ENCODE results near the gene TMEM100.

Gene TMEM100, protein sequence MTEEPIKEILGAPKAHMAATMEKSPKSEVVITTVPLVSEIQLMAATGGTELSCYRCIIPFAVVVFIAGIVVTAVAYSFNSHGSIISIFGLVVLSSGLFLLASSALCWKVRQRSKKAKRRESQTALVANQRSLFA

GRCh38 chr17:55722742-55723487, at the start of gene TMEM100:
TMEM100 (minus strand) TSS chr17:55722864; CDS start chr17:55721070, 1,794 bp downstream.
- DNase-seq = no peak

- DNase-seq = no peak
These were observed 49.4 kb upstream of the TMEM100 start for GRCh38 chr17:55772086-55772485.

GRCh38 chr17:55770196-55770870, 47.7 kb upstream of the TMEM100 start:
- DNase-seq = peak; percentile 28

- peak; percentile 20 for DNase-seq
These were observed 46.9 kb upstream of the TMEM100 start for GRCh38 chr17:55769625-55770000.

- DNase-seq = no peak
These were observed 46.4 kb upstream of the TMEM100 start for GRCh38 chr17:55768936-55769624.

GRCh38 chr17:55765472-55765871, 42.8 kb upstream of the TMEM100 start:
- DNase-seq = no peak

GRCh38 chr17:55764610-55765009, 41.9 kb upstream of the TMEM100 start:
- DNase-seq = no peak

- DNase-seq = peak; percentile 69
These were observed 41.2 kb upstream of the TMEM100 start for GRCh38 chr17:55763856-55764255.

GRCh38 chr17:55762086-55762858, 39.6 kb upstream of the TMEM100 start:
- no peak for DNase-seq

DNA sequence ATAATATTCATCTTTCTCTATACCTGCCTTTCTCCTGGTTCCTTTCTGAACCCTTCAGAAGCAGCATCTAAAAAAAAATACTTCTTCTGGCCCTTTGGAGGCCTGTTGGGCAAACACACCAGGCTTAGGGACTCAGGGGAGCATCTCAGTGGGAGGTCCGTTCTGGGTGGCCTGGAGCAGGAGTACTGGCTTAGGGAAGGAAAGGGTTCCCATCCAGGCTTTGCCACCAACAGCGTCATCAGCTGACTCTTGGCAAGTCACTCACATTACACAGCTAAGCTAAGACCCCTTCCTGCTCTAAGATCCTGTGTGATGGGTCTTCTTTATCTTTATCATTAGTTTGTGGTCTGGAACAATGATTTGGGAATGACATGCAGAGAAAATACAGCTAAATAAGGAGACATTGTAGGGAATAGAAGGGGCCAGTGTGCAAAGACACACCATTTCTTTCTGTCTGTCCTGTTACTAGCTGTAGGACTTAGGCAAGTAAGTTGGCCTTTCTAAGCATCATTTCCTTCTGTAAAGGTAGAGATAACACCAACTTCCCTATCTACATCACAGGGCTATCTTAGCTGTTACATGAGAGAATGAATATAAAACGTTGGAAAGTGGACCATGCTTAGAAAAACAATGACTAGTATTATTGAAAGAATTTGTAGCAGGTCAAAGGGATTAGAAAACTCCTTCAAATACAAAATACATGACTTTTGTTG, 38.1 kb upstream of the TMEM100 start:
- DNase-seq = no peak

GRCh38 chr17:55758171-55758570, 35.5 kb upstream of the TMEM100 start:
- no peak for DNase-seq

GRCh38 chr17:55757659-55758058, 35.0 kb upstream of the TMEM100 start:
- DNase-seq = no peak

DNA sequence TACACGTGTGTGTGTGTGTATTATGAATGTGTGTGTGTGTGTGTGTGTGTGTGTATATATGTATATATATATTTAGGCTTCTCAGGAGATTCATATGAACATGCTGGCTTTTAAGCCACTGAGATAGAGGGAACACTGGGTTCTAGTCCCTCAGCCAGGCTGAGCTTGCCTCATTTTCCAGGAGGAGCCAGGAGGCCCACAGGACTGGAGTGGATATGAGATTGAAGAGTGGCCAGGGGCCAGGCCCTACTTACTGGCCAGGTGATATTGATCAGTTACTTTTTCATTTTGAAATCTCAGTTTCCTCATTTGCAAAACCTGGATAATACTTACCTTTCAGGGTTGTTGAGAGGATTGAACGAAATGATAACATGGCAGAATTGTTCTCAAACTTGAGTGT, 34.0 kb upstream of the TMEM100 start:
- DNase-seq = no peak

- DNase-seq = no peak
These were observed 29.1 kb upstream of the TMEM100 start for GRCh38 chr17:55751720-55752250.

- DNase-seq = peak; percentile 91
These were observed 28.3 kb upstream of the TMEM100 start, which contains the start of gene PCTP for GRCh38 chr17:55750750-55751657. PCTP (plus strand) TSS chr17:55751051; CDS start chr17:55751104, 53 bp downstream.

DNA sequence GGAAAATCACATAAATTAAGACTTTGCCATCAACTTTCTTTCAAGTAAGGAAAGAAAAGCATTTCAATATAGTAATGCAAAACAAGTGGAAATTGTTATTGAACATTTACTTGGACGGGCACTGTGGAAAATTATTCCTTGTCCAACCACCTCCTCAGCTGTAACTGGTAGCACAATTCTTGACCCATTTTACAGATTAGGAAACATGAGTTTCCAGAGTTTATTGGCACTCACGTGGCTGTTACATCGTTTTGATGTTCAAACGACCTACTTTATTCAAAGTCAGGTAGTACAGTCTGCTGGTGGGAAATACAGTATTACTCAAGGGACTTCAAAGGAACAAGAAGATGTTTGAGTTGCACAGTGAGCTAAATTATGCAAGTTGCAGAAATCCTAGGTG, 27.3 kb upstream of the TMEM100 start:
- DNase-seq = no peak

GRCh38 chr17:55748841-55749240, 26.2 kb upstream of the TMEM100 start:
- no peak for DNase-seq

GRCh38 chr17:55747209-55747608, 24.5 kb upstream of the TMEM100 start:
- DNase-seq = no peak

DNA sequence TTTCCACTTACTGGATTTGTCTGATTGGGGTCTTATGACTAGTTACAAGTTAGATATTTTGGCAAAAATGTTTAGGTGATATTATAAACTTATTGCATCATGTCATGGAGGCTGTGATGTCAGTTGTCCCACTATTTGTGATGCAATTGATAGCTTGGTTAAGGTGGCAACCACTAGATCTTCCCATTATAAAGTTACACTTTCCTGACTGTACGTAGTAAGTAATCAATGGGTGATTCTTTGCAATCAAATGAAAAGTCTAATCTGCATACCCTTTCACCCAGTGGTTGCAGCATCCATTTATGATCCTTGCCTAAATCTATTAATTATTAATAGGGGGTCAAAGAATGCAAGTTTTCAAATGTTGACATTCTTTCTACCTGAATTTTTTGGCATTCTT, 23.8 kb upstream of the TMEM100 start:
- DNase-seq = no peak

- no peak for DNase-seq
These were observed 22.6 kb upstream of the TMEM100 start for GRCh38 chr17:55745258-55745657.
